Stimulated activated memory B cell treated with anti-CD40 and anti-IgM and Interleukin-4, amounts not matched to agents 10 μg/mL and 1 μg/mL and 100 μg/mL, for 72 hours (primary cell): ENCODE results near the gene CDPF1.
"Not testable (repeated sequence)": the region's sequence is repeated elsewhere in the genome, so short reads cannot be mapped to it uniquely, and the experiment has no call there.

Experiments
- ATAC-seq: fragments of 150-1000 bp; cut with Tn5 transposase; 2 replicates; pipeline ENCODE4 v1.10.0; 2021
- H3K27ac Mint-ChIP-seq: one replicate; pipeline ENCODE4 v1.8.0; 2022; ENCODE audit warnings: mild to moderate bottlenecking, mixed read lengths
- H3K27me3 Mint-ChIP-seq: one replicate; pipeline ENCODE4 v1.8.0; 2022; ENCODE audit warnings: mixed read lengths
- H3K36me3 Mint-ChIP-seq: one replicate; pipeline ENCODE4 v1.8.0; 2022; ENCODE audit warnings: mixed read lengths
- H3K4me1 Mint-ChIP-seq: one replicate; pipeline ENCODE4 v1.8.0; 2022; ENCODE audit warnings: mixed read lengths
- H3K4me3 Mint-ChIP-seq: one replicate; pipeline ENCODE4 v1.8.0; 2022; ENCODE audit warnings: mild to moderate bottlenecking, moderate library complexity, mixed read lengths
- H3K9me3 Mint-ChIP-seq: one replicate; pipeline ENCODE4 v1.8.0; 2022; ENCODE audit warnings: mixed read lengths

CDPF1 gene

DNA sequence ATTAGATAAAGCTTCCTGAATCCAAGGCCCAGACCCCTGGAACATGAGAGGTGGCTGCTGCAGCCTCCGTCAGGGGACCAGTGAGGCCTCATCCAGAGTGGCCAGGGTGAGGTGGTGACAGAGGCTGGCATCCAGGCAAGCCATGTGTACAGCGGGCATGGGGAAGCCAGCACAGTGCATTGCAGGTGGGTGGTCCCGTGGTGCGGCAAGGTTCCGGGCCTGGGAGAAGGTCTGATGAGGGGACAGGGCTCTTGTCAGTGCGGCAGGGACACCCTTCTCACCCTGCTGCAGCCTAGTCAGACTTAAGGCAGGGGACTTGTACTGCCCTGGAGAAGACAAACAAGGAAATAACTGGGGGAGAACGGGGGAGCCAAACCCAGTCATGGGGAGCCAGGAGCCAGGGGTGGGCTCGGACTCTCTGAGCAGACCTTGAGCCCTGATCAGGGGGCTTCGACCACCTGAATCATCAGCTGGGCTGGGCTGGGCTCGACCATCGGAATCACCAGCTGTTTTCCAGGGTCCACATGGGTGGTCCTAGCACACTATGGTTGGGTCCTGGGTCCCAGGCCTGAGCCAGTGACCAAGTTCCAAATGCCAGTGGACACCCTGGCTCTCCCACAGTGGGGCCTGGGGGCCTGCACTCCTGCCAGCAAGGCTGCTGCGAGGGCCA, 22.8 kb upstream of the CDPF1 start:
- no peak for ATAC-seq
- Mint-ChIP-seq H3K9me3 (no peaks in the 10 kb centered on the region), H3K4me1 (peaks cover 16% of the 10 kb centered on the region), H3K27me3 (no peaks in the 10 kb centered on the region), H3K4me3 (no peak overlapping the region), H3K36me3 (peaks cover 23% of the 10 kb centered on the region), H3K27ac (no peak overlapping the region)

GRCh38 chr22:46272196-46272595, 22.1 kb upstream of the CDPF1 start:
- H3K27me3 Mint-ChIP-seq, result no peaks in the 10 kb centered on the region

DNA sequence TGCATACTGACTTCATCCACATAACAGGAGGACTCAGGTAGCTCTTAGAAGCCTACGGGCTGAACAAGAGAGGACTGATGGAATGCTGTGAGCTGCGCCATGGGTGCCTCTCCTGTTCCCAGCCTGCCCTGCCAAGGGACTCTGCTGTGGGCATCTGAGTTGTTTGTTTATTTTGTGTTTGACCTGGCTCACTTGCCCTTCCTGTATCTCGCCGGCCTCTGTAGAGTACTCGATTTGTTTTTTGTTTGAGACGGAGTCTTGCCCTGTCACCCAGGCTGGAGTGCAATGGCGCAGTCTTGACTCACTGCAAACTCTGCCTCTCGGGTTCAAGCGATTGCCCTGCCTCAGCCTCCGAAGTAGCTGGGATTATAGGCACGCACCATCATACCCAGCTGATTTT, 19.5 kb upstream of the CDPF1 start:
- peaks cover under 1% of the 10 kb centered on the region for H3K27me3 Mint-ChIP-seq
- H3K9me3 Mint-ChIP-seq, result no peaks in the 10 kb centered on the region
- H3K36me3 Mint-ChIP-seq, result peaks cover 5% of the 10 kb centered on the region
- no peak overlapping the region for H3K4me3 Mint-ChIP-seq
- H3K27ac Mint-ChIP-seq, result no peak overlapping the region
- peaks cover 23% of the 10 kb centered on the region for H3K4me1 Mint-ChIP-seq
- ATAC-seq, result no peak

More at GRCh38 chr22:46272196-46272595, 22.1 kb upstream of the CDPF1 start:
- no peak for ATAC-seq
- Mint-ChIP-seq H3K4me1 (peaks cover 21% of the 10 kb centered on the region), H3K27ac (no peak overlapping the region), H3K4me3 (no peak overlapping the region), H3K36me3 (peaks cover 19% of the 10 kb centered on the region), H3K9me3 (no peaks in the 10 kb centered on the region)

DNA sequence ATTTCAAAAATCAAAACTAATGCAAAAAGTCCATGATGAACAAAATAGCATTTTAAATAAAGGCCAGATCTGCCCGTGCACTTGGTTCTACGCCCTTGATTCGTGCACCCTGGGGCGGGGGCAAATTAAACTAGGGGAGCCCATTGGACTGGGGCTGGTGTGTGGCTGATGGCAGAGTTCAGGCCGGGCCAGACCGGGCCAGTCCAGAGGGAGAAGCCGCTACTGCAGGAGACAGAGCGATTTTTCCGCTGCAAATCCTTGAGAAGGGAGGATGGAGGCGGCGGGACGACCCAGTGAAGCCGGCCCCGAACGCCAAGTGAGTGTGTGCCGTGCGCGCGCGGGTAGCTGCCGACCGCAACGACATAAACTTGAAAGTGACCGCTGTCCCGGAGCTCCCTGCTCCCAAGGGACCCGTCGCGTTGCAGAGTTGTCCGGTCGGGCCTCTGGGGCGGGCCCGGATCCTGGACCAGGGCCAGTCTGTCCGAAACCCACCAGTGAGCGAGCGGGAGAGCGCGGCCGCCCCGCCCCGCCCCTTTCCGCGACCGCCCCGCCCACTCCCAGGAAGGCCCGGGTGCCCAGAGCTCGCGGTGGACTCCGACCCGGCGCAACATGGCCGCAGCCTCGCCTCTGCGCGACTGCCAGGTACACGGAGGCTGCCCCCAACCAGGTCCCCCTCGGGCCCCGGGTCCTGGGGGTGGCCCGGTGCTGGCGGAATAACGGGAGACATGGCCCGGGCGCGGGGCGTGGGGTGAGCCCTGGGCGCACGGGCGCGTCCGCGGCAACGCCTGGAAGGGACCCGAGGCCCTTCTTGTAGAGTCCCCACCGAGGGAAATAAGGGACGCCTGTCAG, 17.6 kb upstream of the CDPF1 start, which contains the start of gene TTC38:
Gene TTC38 (plus strand): TSS at position 578 of the 849 bp plus-strand sequence. CDS start 32 bp downstream, at position 610.
- no peaks in the 10 kb centered on the region for H3K9me3 Mint-ChIP-seq
- H3K27me3 Mint-ChIP-seq, result peaks cover 16% of the 10 kb centered on the region
- peak; percentile 88 for ATAC-seq
- peak within 1 kb of the TSS; percentile 92 for H3K4me3 Mint-ChIP-seq
- H3K4me1 Mint-ChIP-seq, result peaks cover 23% of the 10 kb centered on the region
- peak within 1 kb of the TSS; percentile 76 for H3K27ac Mint-ChIP-seq
- no peaks in the 10 kb centered on the region for H3K36me3 Mint-ChIP-seq

DNA sequence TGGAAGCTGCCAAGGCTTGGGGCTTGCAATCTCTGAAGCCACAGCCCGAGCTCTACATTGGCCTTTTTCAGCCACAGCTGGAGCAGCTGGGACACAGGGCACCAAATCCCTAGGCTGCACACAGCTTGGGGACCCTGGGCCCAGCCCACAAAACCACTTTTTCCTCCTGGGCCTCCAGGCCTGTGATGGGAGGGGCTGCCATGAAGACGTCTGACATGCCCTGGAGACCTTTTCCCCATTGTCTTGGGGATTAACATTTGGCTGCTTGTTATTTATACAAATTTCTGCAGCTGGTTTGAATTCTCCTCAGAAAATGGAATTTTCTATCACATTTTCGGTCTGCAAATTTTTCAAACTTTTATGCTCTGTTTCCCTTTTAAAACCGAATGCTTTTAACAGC, 15.5 kb upstream of the CDPF1 start:
- Mint-ChIP-seq H3K4me1 (peaks cover 23% of the 10 kb centered on the region), H3K27me3 (peaks cover 34% of the 10 kb centered on the region)
- H3K4me3 Mint-ChIP-seq, H3K27ac Mint-ChIP-seq, ATAC-seq, H3K36me3 Mint-ChIP-seq, H3K9me3 Mint-ChIP-seq: not testable (repeated sequence)

DNA sequence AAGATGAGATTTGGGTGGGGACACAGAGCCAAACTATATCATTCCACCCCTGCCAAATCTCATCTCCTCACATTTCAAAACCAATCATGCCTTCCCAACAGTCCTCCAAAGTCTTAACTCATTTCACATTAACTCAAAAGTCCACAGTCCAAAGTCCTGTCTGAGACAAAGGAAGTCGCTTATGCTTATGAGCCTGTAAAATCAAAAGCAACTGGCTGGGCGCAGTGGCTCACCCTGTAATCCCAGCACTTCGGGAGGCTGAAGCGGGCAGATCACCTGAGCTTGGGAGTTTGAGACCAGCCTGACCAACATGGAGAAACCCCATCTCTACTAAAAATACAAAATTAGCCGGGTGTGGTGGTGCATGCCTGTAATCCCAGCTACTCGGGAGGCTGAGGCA, 14.4 kb upstream of the CDPF1 start:
- H3K4me3 Mint-ChIP-seq, H3K36me3 Mint-ChIP-seq, ATAC-seq, H3K9me3 Mint-ChIP-seq, H3K27ac Mint-ChIP-seq: not testable (repeated sequence)
- Mint-ChIP-seq H3K27me3 (peaks cover 42% of the 10 kb centered on the region), H3K4me1 (peaks cover 16% of the 10 kb centered on the region)

- H3K9me3 Mint-ChIP-seq, result no peaks in the 10 kb centered on the region
- ATAC-seq, result peak; percentile 14
- no peaks in the 10 kb centered on the region for H3K36me3 Mint-ChIP-seq
- peaks cover 49% of the 10 kb centered on the region for H3K27me3 Mint-ChIP-seq
- H3K4me3 Mint-ChIP-seq, result no peak within 1 kb of the TSS
- peaks cover 9% of the 10 kb centered on the region for H3K4me1 Mint-ChIP-seq
- H3K27ac Mint-ChIP-seq, result no peak within 1 kb of the TSS
Measured at GRCh38 chr22:46263216-46263590, 13.1 kb upstream of the CDPF1 start, which contains the start of gene PKDREJ. PKDREJ (minus strand) TSS chr22:46263343; CDS start chr22:46263322, 21 bp downstream.

GRCh38 chr22:46262449-46263215, 12.5 kb upstream of the CDPF1 start:
- H3K9me3 Mint-ChIP-seq, result no peaks in the 10 kb centered on the region
- peaks cover 49% of the 10 kb centered on the region for H3K27me3 Mint-ChIP-seq
- H3K27ac Mint-ChIP-seq, result no peak overlapping the region
- H3K4me1 Mint-ChIP-seq, result peaks cover 6% of the 10 kb centered on the region
- no peak overlapping the region for H3K4me3 Mint-ChIP-seq
- no peaks in the 10 kb centered on the region for H3K36me3 Mint-ChIP-seq
- ATAC-seq, result peak; percentile 46

DNA sequence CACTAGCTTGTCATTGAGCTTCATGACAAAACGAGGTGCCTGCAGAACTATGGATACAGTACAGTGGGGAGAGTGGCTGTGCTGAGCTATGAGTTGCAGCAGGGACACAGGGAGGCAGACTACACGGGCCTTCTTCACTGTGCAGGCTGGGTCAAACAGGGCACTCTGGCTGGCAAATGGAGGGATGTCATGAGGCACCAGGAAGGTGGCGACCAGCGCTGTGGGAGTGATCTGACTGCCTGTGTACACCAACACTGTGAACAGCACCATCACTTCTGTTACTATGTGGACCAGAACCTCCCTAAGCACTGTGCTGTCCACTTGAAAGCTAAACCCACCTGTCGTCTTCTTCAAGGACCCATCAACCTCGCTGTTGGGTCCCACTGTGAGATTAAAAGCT, 9.9 kb upstream of the CDPF1 start:
- Mint-ChIP-seq H3K27ac (no peak overlapping the region), H3K27me3 (peaks cover 49% of the 10 kb centered on the region), H3K4me1 (no peaks in the 10 kb centered on the region), H3K4me3 (no peak overlapping the region), H3K9me3 (no peaks in the 10 kb centered on the region), H3K36me3 (no peaks in the 10 kb centered on the region)
- ATAC-seq, result no peak

GRCh38 chr22:46259374-46259773, 9.3 kb upstream of the CDPF1 start:
- Mint-ChIP-seq H3K27ac (no peak overlapping the region), H3K27me3 (peaks cover 47% of the 10 kb centered on the region), H3K4me3 (no peak overlapping the region), H3K9me3 (no peaks in the 10 kb centered on the region), H3K36me3 (peaks cover 2% of the 10 kb centered on the region), H3K4me1 (peaks cover 3% of the 10 kb centered on the region)
- no peak for ATAC-seq

DNA sequence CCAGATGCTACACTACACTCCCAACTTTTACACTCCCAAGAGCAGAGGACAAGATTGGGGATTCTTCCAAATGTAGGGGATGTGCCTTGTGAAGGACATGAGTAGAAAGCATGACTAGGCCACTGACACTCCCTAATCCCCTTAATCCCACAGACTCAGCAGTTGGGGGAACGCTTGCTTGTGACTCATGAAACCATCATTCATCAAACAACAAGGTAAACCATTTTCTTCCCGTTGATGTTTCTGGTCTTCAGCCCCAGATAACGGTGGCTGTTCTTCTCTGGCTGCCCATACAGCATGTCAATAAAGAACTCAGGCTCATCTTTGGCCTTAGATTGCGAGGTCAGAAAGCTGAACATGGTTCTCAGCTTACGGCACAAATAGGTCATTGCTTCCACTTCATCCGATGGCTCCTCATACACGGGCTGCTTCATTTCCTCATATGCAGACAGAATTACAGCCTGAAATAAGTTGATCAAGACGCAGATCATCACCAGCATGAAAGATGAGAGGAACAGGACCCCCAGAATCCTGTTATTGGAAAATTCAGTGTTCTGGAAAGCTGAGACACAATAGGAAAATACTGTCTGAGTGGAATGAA, 6.4 kb upstream of the CDPF1 start:
- Mint-ChIP-seq H3K4me3 (no peak overlapping the region), H3K27me3 (peaks cover 21% of the 10 kb centered on the region), H3K4me1 (peaks cover 11% of the 10 kb centered on the region), H3K9me3 (no peaks in the 10 kb centered on the region), H3K27ac (no peak overlapping the region), H3K36me3 (peaks cover 6% of the 10 kb centered on the region)
- no peak for ATAC-seq

- Mint-ChIP-seq H3K4me3 (no peak overlapping the region), H3K9me3 (no peaks in the 10 kb centered on the region), H3K27ac (no peak overlapping the region), H3K27me3 (no peaks in the 10 kb centered on the region), H3K36me3 (peaks cover 7% of the 10 kb centered on the region), H3K4me1 (peaks cover 35% of the 10 kb centered on the region)
- no peak for ATAC-seq
Measured at GRCh38 chr22:46251816-46252380, 1.8 kb upstream of the CDPF1 start.

DNA sequence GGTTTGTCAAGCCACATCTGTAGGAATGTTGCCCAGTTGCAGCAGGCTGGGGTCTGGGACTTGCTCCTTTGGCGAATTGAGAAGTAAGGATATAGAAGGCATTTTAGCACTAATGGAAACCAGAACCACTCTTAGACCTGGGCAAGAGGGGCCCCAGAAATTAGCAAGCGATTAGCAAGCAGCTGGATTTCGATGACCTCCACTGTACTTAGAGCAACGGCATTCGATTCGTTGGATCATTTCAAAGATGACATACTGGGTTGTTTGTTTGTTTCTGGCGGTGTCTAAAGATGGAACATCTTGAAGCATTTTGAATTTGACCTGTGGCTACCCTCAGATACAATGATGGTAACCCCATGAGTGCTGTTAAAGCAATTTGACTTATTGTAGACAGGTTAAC, 1.2 kb upstream of the CDPF1 start:
- peaks cover 35% of the 10 kb centered on the region for H3K4me1 Mint-ChIP-seq
- H3K9me3 Mint-ChIP-seq, result no peaks in the 10 kb centered on the region
- no peak for ATAC-seq
- H3K36me3 Mint-ChIP-seq, result peaks cover 14% of the 10 kb centered on the region
- H3K27ac Mint-ChIP-seq, result peak overlapping the region; percentile 89
- H3K27me3 Mint-ChIP-seq, result no peaks in the 10 kb centered on the region
- H3K4me3 Mint-ChIP-seq, result peak overlapping the region; percentile 93

DNA sequence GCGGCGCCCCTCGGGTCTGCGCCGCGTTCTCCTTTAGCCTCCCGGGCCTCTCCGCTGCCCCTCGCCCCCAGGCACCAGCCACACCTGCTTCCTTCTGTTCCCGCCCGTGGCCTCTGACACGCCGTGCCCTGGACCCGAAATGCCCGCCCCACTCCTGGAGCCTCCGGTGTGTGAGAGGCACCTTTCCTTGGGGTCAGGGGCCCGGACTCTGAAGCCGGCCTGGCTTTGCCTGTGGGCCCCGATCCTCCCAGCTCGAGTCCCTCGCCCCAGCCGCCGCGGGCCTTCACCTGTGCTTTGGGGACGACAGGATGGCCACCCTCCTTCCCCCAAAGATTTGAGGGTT, 661 bp upstream of the CDPF1 start:
- peak overlapping the region; percentile 89 for H3K27ac Mint-ChIP-seq
- H3K36me3 Mint-ChIP-seq, result peaks cover 15% of the 10 kb centered on the region
- peak overlapping the region; percentile 93 for H3K4me3 Mint-ChIP-seq
- no peaks in the 10 kb centered on the region for H3K27me3 Mint-ChIP-seq
- H3K4me1 Mint-ChIP-seq, result peaks cover 35% of the 10 kb centered on the region
- H3K9me3 Mint-ChIP-seq, result no peaks in the 10 kb centered on the region
- ATAC-seq, result peak; percentile 9
